Upper lobe of left lung (tissue), 4 donors: ENCODE data around the gene DPEP2.
"Not testable (repeated sequence)": the region's sequence is repeated elsewhere in the genome, so short reads cannot be mapped to it uniquely, and the experiment has no call there.

Experiments used
- CTCF ChIP-seq, 6 experiments: fragments of 450-650 bp in 4 of 6; fragments of 200-600 bp in 2 of 6; sonication (generic) in 2 of 6; IDR thresholded peaks; one replicate each; pipeline ENCODE4 v1.5.1; 2016 to 2019; ENCODE audit warnings: antibody characterized with exemption in 6 of 6
- EP300 ChIP-seq, 4 donors: sonication (generic); formaldehyde crosslinking; IDR thresholded peaks; one replicate each; pipeline ENCODE4 v1.5.1; 2017; ENCODE audit warnings: antibody characterized with exemption in 4 of 4, control low read depth in 2 of 4
- POLR2A ChIP-seq, 4 donors: fragments of 450-650 bp; IDR thresholded peaks; one replicate each; pipeline ENCODE4 v1.5.1; 2016 to 2017; ENCODE audit warnings: antibody characterized with exemption in 4 of 4, mild to moderate bottlenecking in 2 of 4
- POLR2AphosphoS5 ChIP-seq, 2 donors: sonication (generic); formaldehyde crosslinking; IDR thresholded peaks; one replicate each; pipeline ENCODE4 v1.5.1; 2017; ENCODE audit warnings: antibody characterized with exemption in 2 of 2

GRCh38 chr16:67994040-67994408 is 5.3 kb downstream of the DPEP2 start:
- TF ChIP-seq CTCF, POLR2AphosphoS5, POLR2A, EP300 (IDR thresholded peaks at IDR 0.05): not testable (repeated sequence)
